HG03064 (cell line): Measurements from ENCODE around the gene ZSCAN10.
"Not testable (repeated sequence)": the region's sequence is repeated elsewhere in the genome, so short reads cannot be mapped to it uniquely, and the experiment has no call there.

Experiments used
- ATAC-seq: cut with Tn5 transposase; IDR thresholded peaks from one replicate; pipeline ENCODE4 v1.9.1; 2021; ENCODE audit warnings: low read depth; ENCODE audit not compliant: unreplicated experiment

ZSCAN10 gene

GRCh38 chr16:3065069-3065741 lies 33.9 kb downstream of the ZSCAN10 start, which contains the start of gene IL32:
TSS of gene IL32 (plus strand) at chr16:3065640. CDS start at chr16:3065812, 172 bp downstream.
- no peak for ATAC-seq

- no peak for ATAC-seq
These were observed 35.3 kb downstream of the ZSCAN10 start for GRCh38 chr16:3063625-3064386.

DNA sequence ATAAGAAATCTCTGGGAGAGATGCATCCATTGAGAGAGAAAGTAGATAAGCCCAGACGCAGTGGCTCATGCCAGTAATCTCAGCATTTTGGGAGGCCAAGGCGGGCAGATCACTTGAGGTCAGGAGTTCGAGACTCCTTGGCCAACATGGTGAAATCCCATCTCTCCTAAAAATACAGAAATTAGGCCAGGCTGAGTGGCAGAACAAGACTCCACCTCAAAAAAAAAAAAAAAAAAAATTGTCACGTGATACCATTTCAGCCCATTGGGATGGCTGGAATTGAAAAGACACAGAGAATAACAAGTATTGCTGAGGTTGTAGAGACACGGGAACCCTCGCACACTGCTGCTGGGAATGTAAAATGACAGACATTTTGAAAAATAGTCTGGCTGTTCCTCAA lies 36.5 kb downstream of the ZSCAN10 start:
- no peak for ATAC-seq

- ATAC-seq, result no peak
These were observed 38.6 kb downstream of the ZSCAN10 start for GRCh38 chr16:3060339-3061127.

DNA sequence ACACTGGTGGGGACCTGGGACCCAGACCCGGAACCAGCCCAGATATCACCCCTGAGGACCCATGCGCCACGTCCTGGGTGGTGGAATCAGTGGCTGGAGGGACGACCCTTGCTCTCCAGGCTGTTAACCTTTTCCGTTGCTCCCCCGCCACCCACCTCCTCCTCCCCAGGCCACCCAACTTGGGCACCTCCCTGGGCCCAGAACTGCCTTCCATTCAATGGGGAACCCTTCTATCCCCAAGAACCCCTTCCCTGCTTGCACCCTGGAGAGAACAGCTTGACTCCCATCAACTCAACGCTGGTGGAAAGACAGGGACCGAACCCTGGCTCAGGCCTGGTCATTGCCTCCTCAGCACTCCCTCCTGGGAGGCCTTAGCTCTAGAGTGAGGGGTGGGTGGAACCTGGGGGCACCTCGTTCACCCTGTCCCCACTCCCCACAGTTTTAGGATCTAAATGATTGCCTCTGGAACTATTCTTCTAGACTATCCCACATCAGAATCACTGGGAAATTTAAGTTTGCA lies 39.3 kb downstream of the ZSCAN10 start:
- ATAC-seq, result no peak

DNA sequence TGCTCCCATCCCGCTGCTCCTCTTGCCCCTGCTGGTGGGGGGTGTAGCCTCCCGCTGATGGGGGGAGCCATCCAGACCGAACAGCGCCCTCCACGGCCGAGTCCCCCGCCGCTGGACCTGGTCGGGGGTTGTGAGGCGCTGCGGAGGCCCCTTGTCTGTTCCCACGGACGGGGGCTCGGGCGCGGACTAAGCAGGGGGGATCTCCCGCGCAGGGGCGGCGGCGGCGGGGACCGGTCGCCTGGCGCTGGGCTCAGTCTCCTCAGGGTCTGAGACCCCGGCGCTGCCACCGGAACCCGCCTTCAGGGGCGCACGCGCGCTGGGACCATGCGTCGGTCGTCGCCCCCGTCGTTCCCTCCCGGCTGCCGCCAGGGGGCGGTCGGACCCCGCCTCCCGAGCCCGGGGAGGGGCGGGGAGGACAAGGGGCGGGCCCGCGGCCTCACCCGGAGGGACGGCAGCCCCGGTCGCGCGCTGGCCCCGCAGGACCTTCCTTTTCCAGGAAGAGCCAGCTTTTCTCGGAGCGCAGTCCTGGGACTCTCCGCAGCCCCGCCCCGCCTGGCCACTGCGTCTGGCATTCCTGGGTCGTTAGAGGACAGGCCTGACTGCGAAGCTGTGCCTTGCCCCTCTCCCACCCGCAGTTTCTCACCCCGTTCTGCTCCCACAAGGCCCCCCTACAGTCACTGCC lies 39.9 kb downstream of the ZSCAN10 start:
- peak; percentile 68 for ATAC-seq

- no peak for ATAC-seq
These were observed 40.7 kb downstream of the ZSCAN10 start for GRCh38 chr16:3058139-3059030.

GRCh38 chr16:3057181-3058138 lies 41.6 kb downstream of the ZSCAN10 start:
- ATAC-seq, result no peak

DNA sequence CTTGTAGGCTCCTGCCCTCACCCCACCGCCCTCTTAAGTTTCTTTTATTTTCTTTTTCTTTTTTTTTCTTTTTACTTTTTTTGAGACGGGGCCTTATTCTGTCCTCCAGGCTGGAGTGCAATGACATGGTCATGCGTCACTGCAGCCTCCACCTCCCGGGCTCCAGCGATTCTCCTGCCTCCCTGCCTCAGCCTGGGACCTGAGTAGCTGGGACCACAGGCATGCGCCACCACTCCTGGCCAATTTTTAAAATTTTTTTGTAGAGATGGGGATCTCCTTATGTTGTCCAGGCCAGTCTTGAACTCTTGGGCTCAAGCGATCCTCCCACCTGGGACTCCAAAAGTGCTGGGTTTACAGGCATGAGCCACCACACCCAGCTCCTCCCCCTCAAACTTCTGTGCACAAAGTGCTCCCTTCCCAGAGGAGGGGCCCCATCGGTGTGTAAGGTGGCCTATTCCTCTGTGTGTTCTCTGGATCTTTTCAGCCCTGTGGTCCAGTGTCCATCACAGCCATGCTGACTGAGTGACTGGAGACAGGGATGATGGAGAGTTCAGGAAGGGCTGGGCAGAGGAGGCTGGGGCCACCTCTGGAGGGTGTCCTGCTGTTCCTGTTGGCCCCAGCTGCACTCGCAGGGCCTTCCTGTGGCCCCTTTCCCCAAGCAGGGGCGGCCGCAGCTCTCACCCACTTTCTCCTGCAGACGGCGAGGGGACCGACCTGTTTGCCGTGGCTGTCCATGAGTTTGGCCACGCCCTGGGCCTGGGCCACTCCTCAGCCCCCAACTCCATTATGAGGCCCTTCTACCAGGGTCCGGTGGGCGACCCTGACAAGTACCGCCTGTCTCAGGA lies 42.5 kb downstream of the ZSCAN10 start:
- ATAC-seq, result no peak

DNA sequence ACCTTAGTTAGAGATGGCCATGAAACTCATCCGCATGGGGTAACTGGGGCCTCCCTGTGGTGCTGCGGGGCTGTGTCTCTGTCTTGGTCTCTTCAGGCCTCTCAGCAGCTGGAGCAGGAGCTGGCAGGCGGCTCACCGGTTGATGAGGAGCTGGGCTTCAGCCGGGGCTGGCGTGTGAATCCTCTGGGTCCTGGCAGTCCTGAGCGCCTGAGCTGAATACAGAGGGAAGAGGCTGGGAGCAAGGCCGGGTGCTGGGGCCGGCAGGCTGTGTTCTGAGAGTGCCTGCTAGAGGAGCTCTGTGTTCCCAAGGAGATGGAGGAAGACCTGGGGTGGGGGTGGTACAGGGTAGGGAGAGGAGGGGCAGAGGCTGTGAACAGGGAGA lies 43.4 kb downstream of the ZSCAN10 start:
- ATAC-seq, result not testable (repeated sequence)

- ATAC-seq, result no peak
These were observed 43.9 kb downstream of the ZSCAN10 start for GRCh38 chr16:3054965-3055733.

GRCh38 chr16:3053330-3053710 lies 45.8 kb downstream of the ZSCAN10 start:
- ATAC-seq, result not testable (repeated sequence)

DNA sequence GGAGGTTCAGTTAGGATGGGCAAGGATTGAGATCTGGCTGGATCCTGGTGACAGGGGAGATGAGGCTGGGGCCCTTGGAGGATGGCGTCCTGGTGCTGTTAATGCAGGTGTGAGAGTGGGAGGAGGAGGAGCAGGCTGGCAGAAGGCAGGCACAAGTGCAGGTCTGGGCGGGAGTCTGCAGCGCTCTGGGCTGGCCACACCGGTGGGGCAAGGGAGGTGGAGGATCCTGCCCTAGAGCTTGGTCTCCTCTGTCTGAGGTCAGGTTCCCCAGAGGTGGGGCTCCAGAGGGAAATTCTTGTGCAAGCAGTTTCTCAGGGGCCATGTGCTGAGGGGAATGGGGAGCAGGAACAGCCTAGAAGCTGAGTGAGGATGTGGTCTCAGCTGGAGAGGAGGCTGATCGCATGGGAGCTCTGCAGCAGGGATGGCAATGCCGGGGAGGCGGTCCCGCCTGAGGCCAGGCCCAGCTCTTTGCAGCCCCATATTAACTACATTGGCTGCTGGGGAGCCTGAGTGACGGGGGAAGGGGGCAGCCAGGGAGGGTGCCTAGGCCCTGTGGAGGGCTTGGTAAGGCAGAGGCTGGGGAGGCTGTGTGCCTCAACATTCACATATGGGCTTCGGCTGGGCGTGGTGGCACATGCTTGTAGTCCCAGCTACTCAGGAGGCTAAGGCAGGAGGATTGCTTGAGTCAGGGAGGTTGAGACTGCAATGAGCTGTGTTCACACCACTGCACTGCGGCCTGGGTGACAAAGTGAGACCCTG lies 46.3 kb downstream of the ZSCAN10 start:
- not testable (repeated sequence) for ATAC-seq

- ATAC-seq, result no peak
These were observed 47.6 kb downstream of the ZSCAN10 start for GRCh38 chr16:3051494-3051893.

GRCh38 chr16:3051009-3051408 lies 48.1 kb downstream of the ZSCAN10 start:
- ATAC-seq, result no peak

DNA sequence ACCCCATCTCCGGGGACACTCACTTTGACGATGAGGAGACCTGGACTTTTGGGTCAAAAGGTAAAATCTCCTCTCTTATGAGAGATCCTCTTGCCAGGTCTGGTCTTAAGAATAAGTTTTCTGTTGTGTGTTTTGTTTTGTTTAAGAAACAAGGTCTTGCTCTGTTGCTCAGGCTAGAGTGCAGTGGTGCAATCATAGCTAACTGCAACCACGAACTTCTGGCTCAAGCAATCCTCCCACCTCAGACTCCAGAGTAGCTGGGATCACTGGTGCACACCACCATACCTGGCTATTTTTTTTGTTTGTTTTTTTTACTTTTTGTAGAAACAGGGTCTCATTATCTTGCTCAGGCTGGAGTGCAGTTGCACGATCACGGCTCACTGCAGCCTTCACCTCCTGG lies 48.6 kb downstream of the ZSCAN10 start:
- no peak for ATAC-seq
